Stomach (tissue), 9 donors: Measurements from ENCODE around the gene RPH3AL. TPM values are rescaled to one million over a fixed set of nuclear protein-coding genes. Genes with fewer than 3 reads are reported as not detected.
"Not testable (repeated sequence)": the region's sequence is repeated elsewhere in the genome, so short reads cannot be mapped to it uniquely, and the experiment has no call there.

ENCODE experiments used
- DNase-seq, 2 donors: peaks; one replicate each; pipeline versions ENCODE4 v3.0.0 to v3.0.0-alpha.2; 2013 to 2019
- H3K27ac ChIP-seq, 5 donors: fragments of 200-600 bp in 4 of 5; sonication (generic) in 4 of 5; one replicate each; pipeline ENCODE4 v1.5.1; 2013 to 2019; ENCODE audit warnings: mild to moderate bottlenecking in 1 of 5, moderate library complexity in 1 of 5
- H3K27me3 ChIP-seq, 3 donors: fragments of 200-600 bp; sonication (generic); one replicate each; pipeline ENCODE4 v1.5.1; 2017 to 2019; ENCODE audit warnings: mixed run types in 1 of 3
- H3K36me3 ChIP-seq, 4 donors: fragments of 200-600 bp; sonication (generic); 1 replicate in 3 of 4; 2 replicates in 1 of 4; pipeline ENCODE4 v1.5.1; 2016 to 2019
- H3K4me1 ChIP-seq, 4 donors: fragments of 200-600 bp; sonication (generic); one replicate each; pipeline ENCODE4 v1.5.1; 2016 to 2019
- H3K4me3 ChIP-seq, 4 donors: fragments of 200-600 bp; sonication (generic) in 3 of 4; one replicate each; pipeline ENCODE4 v1.5.1; 2016 to 2019; ENCODE audit warnings: mild to moderate bottlenecking in 1 of 4
- H3K9me3 ChIP-seq, 4 donors: fragments of 200-600 bp; sonication (generic); one replicate each; pipeline ENCODE4 v1.5.1; 2016 to 2019
- CTCF ChIP-seq, 7 experiments: fragments of 450-650 bp in 4 of 7; fragments of 200-600 bp in 3 of 7; sonication (generic) in 3 of 7; IDR thresholded peaks; one replicate each; pipeline ENCODE4 v1.5.1; 2016 to 2019; ENCODE audit warnings: antibody characterized with exemption in 7 of 7, control low read depth in 2 of 7, mild to moderate bottlenecking in 1 of 7
- EP300 ChIP-seq: sonication (generic); formaldehyde crosslinking; IDR thresholded peaks from one replicate; pipeline ENCODE4 v1.6.1; 2017; ENCODE audit warnings: antibody characterized with exemption
- POLR2A ChIP-seq, 4 donors: fragments of 450-650 bp; IDR thresholded peaks; one replicate each; pipeline ENCODE4 v1.6.1; 2016; ENCODE audit warnings: antibody characterized with exemption in 4 of 4, control low read depth in 2 of 4, mild to moderate bottlenecking in 1 of 4, moderate library complexity in 1 of 4
- POLR2AphosphoS5 ChIP-seq, 3 donors: sonication (generic); formaldehyde crosslinking; IDR thresholded peaks; one replicate each; pipeline ENCODE4 v1.6.1; 2016; ENCODE audit warnings: antibody characterized with exemption in 3 of 3
- WGBS, 5 donors: extraction: QIAGEN DNeasy Blood & Tissue Kit in 3 of 5; methylation state at CpG; one replicate each; pipeline versions ENCODE4 v1.1.5 to v1.1.7; 2013 to 2018; 5-methylcytosine and 5-hydroxymethylcytosine counted together
- intact Hi-C: fragments of 100-400 bp; cut with DNase I; formaldehyde crosslinking; loops from one replicate; pipeline ENCODE4 v1.15.1; 2023; ENCODE audit warnings: low total_unique reads
- polyA plus RNA-seq, 3 donors: library from polyadenylated mRNA; stranded (reverse); fragments of 200-250 nt; gene quantifications; one replicate each; pipeline ENCODE4 v1.2.3, GENCODE V29; 2013
- total RNA-seq, 5 donors: library from RNA; depleted of rRNA; stranded (reverse); fragments of >200 nt; gene quantifications; one replicate each; pipeline versions ENCODE4 v1.1.0 to v1.2.3, GENCODE V29; 2014 to 2016
- donor health status: healthy with polysubstance abuse.
- donor health status: Bipolar disorder and iron deficiency.
- donor health status: healthy.

RPH3AL gene
- total and polyA plus RNA-seq, 8 donors = 4.9 to 38.5 (median 17.4) TPM

DNA sequence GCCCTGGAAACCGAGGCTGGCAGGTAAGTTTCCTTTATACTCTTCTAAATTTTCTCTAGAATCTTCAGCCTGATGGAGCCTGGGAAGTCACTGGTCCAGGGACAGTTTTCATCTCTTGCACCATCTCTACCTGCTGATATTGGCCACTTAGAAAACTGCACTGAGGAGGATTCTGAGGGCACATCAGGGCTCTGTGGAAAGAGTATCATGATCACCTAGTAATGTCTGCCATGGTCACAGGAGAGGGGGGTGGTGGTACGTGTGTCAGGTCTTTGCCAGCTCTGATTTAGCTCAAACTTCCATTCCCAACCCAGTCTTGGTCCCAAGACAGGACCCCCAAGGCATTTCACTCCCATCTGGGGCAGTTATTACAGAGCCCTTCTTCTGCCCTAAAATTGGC lies 136.0 kb downstream of the RPH3AL start:
- Histone ChIP-seq H3K27me3 (no peaks in the 10 kb centered on the region), H3K36me3 (peaks cover 0 to 33% (median 16%) of the 10 kb centered on the region in 4 donors), H3K4me1 (peaks cover 0 to 4% (median 0%) of the 10 kb centered on the region in 4 donors), H3K4me3 (no peak overlapping the region), H3K9me3 (no peaks in the 10 kb centered on the region), H3K27ac (no peak overlapping the region)
- intact Hi-C loops = no loop called here
- 47 to 73% (median 67%) methylated on average over 2 of the region's 2 CpGs for WGBS, 5 donors
- no peak for DNase-seq
- TF ChIP-seq POLR2AphosphoS5 (IDR thresholded peaks at IDR 0.05) (no peak), EP300 (no peak), CTCF (IDR thresholded peaks at IDR 0.05) (no peak), POLR2A (IDR thresholded peaks at IDR 0.05) (no peak)

GRCh38 chr17:215563-216478 lies 136.8 kb downstream of the RPH3AL start:
- H3K27me3 ChIP-seq, intact Hi-C loops, H3K9me3 ChIP-seq, H3K4me1 ChIP-seq: not testable (repeated sequence)
- Histone ChIP-seq H3K27ac (peak overlapping the region in 2 of 5 donors; percentile 40 to 65), H3K4me3 (peak overlapping the region in 1 of 4 donors; percentile 34), H3K36me3 (peaks cover 0 to 40% (median 22%) of the 10 kb centered on the region in 4 donors)
- peak in 1 of 2 donors; percentile 56 for DNase-seq
- 33 to 72% (median 61%) methylated on average over 13 to 25 of the region's 29 CpGs for WGBS, 5 donors

- 65 to 96% (median 83%) methylated on average over 1 to 10 of the region's 10 CpGs for WGBS, 5 donors
- peak overlapping the region in 1 of 4 donors; percentile 34 for H3K4me3 ChIP-seq
- H3K27me3 ChIP-seq = no peaks in the 10 kb centered on the region
- H3K36me3 ChIP-seq = peaks cover 0 to 45% (median 22%) of the 10 kb centered on the region in 4 donors
- H3K4me1 ChIP-seq = peaks cover 0 to 4% (median 0%) of the 10 kb centered on the region in 4 donors
- TF ChIP-seq POLR2AphosphoS5 (IDR thresholded peaks at IDR 0.05) (no peak), CTCF (IDR thresholded peaks at IDR 0.05) (no peak), EP300 (no peak), POLR2A (IDR thresholded peaks at IDR 0.05) (no peak)
- no peak for DNase-seq
- H3K9me3 ChIP-seq = no peaks in the 10 kb centered on the region
- H3K27ac ChIP-seq = peak overlapping the region in 1 of 5 donors; percentile 15
- intact Hi-C loops = no loop called here
Measured at GRCh38 chr17:214881-215331, 137.7 kb downstream of the RPH3AL start.

DNA sequence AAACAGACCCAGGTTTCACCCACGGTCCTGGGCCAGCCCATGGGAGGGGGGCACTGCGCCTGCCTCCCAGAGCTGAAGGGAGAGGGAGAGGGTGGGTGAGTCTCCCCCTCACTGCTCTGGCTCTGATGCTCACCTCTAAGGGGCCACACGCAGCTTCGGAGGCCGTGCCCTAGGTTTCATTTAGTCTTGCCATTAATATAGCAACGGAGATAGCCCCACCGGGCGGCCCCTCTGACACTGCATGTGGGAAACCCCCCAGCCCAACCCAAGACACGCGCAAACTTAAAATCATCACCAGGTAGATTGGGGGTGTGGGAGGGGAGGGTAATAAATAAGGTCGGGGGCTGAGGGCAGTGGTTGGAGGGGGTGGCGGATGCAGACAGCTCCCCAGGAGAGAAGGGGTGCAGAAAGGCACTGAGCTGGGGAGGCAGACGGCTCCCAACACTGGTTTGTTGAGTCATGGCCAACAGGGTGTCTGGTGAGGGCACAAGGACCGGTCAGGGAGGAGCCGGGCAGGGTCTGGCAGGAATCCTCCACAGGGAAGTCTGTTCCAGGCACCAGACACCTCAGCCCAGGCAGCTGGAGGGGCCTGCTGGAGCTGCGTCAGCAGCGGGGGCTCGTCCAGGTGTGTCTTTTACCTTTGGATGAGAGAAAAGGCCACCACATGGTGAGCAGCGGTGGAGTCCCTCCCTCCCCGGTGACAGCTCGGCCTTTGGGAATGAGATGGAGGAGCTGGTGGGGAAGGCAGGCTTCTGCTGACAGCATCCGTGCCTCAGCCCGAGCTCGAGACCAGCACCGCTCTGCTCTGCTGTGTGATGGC lies 139.1 kb downstream of the RPH3AL start:
- 89 to 96% (median 94%) methylated on average over 19 to 25 of the region's 25 CpGs for WGBS, 5 donors
- no peak overlapping the region for H3K27ac ChIP-seq
- no peaks in the 10 kb centered on the region for H3K9me3 ChIP-seq
- no peak overlapping the region for H3K4me3 ChIP-seq
- no peak for DNase-seq
- peaks cover 0 to 4% (median 0%) of the 10 kb centered on the region in 4 donors for H3K4me1 ChIP-seq
- peaks cover 0 to 45% (median 22%) of the 10 kb centered on the region in 4 donors for H3K36me3 ChIP-seq
- intact Hi-C loops = no loop called here
- H3K27me3 ChIP-seq = peaks cover 0 to under 1% (median 0%) of the 10 kb centered on the region in 3 donors
- no peak for TF ChIP-seq EP300
- TF ChIP-seq CTCF (IDR thresholded peaks at IDR 0.05) = no peak
- TF ChIP-seq POLR2AphosphoS5 (IDR thresholded peaks at IDR 0.05) = no peak
- no peak for TF ChIP-seq POLR2A (IDR thresholded peaks at IDR 0.05)
